Left ventricle myocardium inferior (tissue), 1 donor: ENCODE measurements around the gene KRT37. TPM values are rescaled to one million over a fixed set of nuclear protein-coding genes. Genes with fewer than 3 reads are reported as not detected.

Experiments
- DNase-seq: peaks from one replicate; pipeline ENCODE4 v3.0.0-alpha.2; 2020
- H3K27ac ChIP-seq: fragments of 200-600 bp; replicated peaks from 2 replicates; pipeline ENCODE4 v1.8.0; 2021
- H3K27me3 ChIP-seq: fragments of 200-600 bp; 2 replicates; pipeline ENCODE4 v1.8.0; 2021; ENCODE audit warnings: low read depth
- H3K36me3 ChIP-seq: fragments of 200-600 bp; 2 replicates; pipeline ENCODE4 v1.8.0; 2021
- H3K4me1 ChIP-seq: fragments of 200-600 bp; 2 replicates; pipeline ENCODE4 v1.8.0; 2021
- H3K4me3 ChIP-seq: fragments of 200-600 bp; 2 replicates; pipeline ENCODE4 v1.8.0; 2021; ENCODE audit warnings: mild to moderate bottlenecking, moderate library complexity
- H3K9me3 ChIP-seq: fragments of 200-600 bp; replicated peaks from 2 replicates; pipeline ENCODE4 v1.8.0; 2021
- CTCF ChIP-seq: fragments of 200-600 bp; IDR thresholded peaks from 2 replicates; pipeline ENCODE4 v1.8.0; 2021; ENCODE audit warnings: antibody characterized with exemption, mild to moderate bottlenecking, borderline replicate concordance
- intact Hi-C: fragments of 100-400 bp; cut with micrococcal nuclease; formaldehyde crosslinking; loops from one replicate; pipeline ENCODE4 v1.11.0; 2022
- total RNA-seq: library from RNA; stranded (reverse); fragmentation: NEBNext Ultra II Directional; extraction: Animal tissue kit (Norgen Biotek cat#: 25700); gene quantifications from one replicate; pipeline ENCODE4 v1.2.1, GENCODE V29; 2021
- donor health status: DM: no; HTN: yes; CAD: no; lungs with severe emphysema.

Gene KRT37
- total RNA-seq, 1 donor from 2014 or later = not detected

GRCh38 chr17:41415833-41416335, 8.5 kb downstream of the KRT37 start:
- no peak overlapping the region for H3K4me3 ChIP-seq
- H3K4me1 ChIP-seq = peaks cover 13% of the 10 kb centered on the region
- intact Hi-C loops = no loop called here
- no peak for TF ChIP-seq CTCF
- peaks cover 27% of the 10 kb centered on the region for H3K27me3 ChIP-seq
- no peak overlapping the region for H3K27ac ChIP-seq
- no peak for DNase-seq
- peaks cover 6% of the 10 kb centered on the region for H3K9me3 ChIP-seq
- no peaks in the 10 kb centered on the region for H3K36me3 ChIP-seq

- Histone ChIP-seq H3K4me1 (peaks cover 13% of the 10 kb centered on the region), H3K27me3 (peaks cover 27% of the 10 kb centered on the region), H3K4me3 (no peak overlapping the region), H3K9me3 (peaks cover 6% of the 10 kb centered on the region), H3K27ac (no peak overlapping the region), H3K36me3 (no peaks in the 10 kb centered on the region)
- DNase-seq = no peak
- intact Hi-C loops = no loop called here
- no peak for TF ChIP-seq CTCF
Measured at GRCh38 chr17:41415411-41415810, 9.0 kb downstream of the KRT37 start.

GRCh38 chr17:41413982-41414381, 10.4 kb downstream of the KRT37 start:
- peaks cover 13% of the 10 kb centered on the region for H3K4me1 ChIP-seq
- TF ChIP-seq CTCF = no peak
- no peaks in the 10 kb centered on the region for H3K36me3 ChIP-seq
- no peak overlapping the region for H3K4me3 ChIP-seq
- intact Hi-C loops = no loop called here
- H3K27ac ChIP-seq = no peak overlapping the region
- no peak for DNase-seq
- peaks cover 6% of the 10 kb centered on the region for H3K9me3 ChIP-seq
- peaks cover 23% of the 10 kb centered on the region for H3K27me3 ChIP-seq

- Histone ChIP-seq H3K4me1 (peaks cover 13% of the 10 kb centered on the region), H3K9me3 (peaks cover 6% of the 10 kb centered on the region), H3K36me3 (no peaks in the 10 kb centered on the region), H3K27ac (no peak overlapping the region), H3K4me3 (no peak overlapping the region), H3K27me3 (peaks cover 23% of the 10 kb centered on the region)
- no peak for TF ChIP-seq CTCF
- intact Hi-C loops = no loop called here
- no peak for DNase-seq
Measured at GRCh38 chr17:41413353-41413957, 10.9 kb downstream of the KRT37 start.

GRCh38 chr17:41411072-41411840, 13.1 kb downstream of the KRT37 start:
- no peak overlapping the region for H3K4me3 ChIP-seq
- H3K4me1 ChIP-seq = peaks cover 6% of the 10 kb centered on the region
- no peaks in the 10 kb centered on the region for H3K36me3 ChIP-seq
- no peak overlapping the region for H3K27ac ChIP-seq
- no peak for TF ChIP-seq CTCF
- H3K9me3 ChIP-seq = peaks cover 6% of the 10 kb centered on the region
- intact Hi-C loops = no loop called here
- no peak for DNase-seq
- peaks cover 31% of the 10 kb centered on the region for H3K27me3 ChIP-seq
